ENCODE results near the gene ACP3.

Gene ACP3

GRCh38 chr3:132342610-132343009 is 25.4 kb downstream of the ACP3 start:
- Histone ChIP-seq H3K27ac (no peak overlapping the region), H3K79me2 (ENCODE audit: insufficient read depth, low read depth) (no peaks in the 10 kb centered on the region), H3K4me3 (IDR thresholded peaks at IDR 0.05; ENCODE audit: insufficient read depth, low read depth, low read length) (no peak overlapping the region), H3K4me1 (ENCODE audit: low read depth, poor library complexity, severe bottlenecking) (no peaks in the 10 kb centered on the region), H3K27me3 (ENCODE audit: insufficient read depth, low read depth) (no peaks in the 10 kb centered on the region), H3K36me3 (ENCODE audit: insufficient read depth) (no peaks in the 10 kb centered on the region), H2AFZ (ENCODE audit: low read depth) (peak overlapping the region; percentile 32; the same call in 1 of the 2 replicates), H3K4me2 (peak overlapping the region; percentile 30; the same call in 1 of the 2 replicates), H3K9ac (no peak overlapping the region), H4K20me1 (ENCODE audit: insufficient read depth) (no peaks in the 10 kb centered on the region)
- no peak for TF ChIP-seq CTCF (conservative IDR thresholded peaks at IDR 0.05; ENCODE audit: low read depth, low read length)

- peak; percentile 86 for TF ChIP-seq CTCF (conservative IDR thresholded peaks at IDR 0.05; ENCODE audit: low read depth, low read length)
Measured at GRCh38 chr3:132343018-132343612, 25.9 kb downstream of the ACP3 start.

GRCh38 chr3:132344666-132345280 is 27.6 kb downstream of the ACP3 start:
- Histone ChIP-seq H3K4me3 (IDR thresholded peaks at IDR 0.05; ENCODE audit: insufficient read depth, low read depth, low read length) (no peak overlapping the region), H3K27ac (no peak overlapping the region), H3K4me2 (no peak overlapping the region), H3K36me3 (ENCODE audit: insufficient read depth) (no peaks in the 10 kb centered on the region), H3K79me2 (ENCODE audit: insufficient read depth, low read depth) (no peaks in the 10 kb centered on the region), H3K9ac (no peak overlapping the region), H2AFZ (ENCODE audit: low read depth) (no peak overlapping the region), H4K20me1 (ENCODE audit: insufficient read depth) (no peaks in the 10 kb centered on the region), H3K27me3 (ENCODE audit: insufficient read depth, low read depth) (no peaks in the 10 kb centered on the region), H3K4me1 (ENCODE audit: low read depth, poor library complexity, severe bottlenecking) (no peaks in the 10 kb centered on the region)
- no peak for TF ChIP-seq CTCF (conservative IDR thresholded peaks at IDR 0.05; ENCODE audit: low read depth, low read length)

More at GRCh38 chr3:132343018-132343612, 25.9 kb downstream of the ACP3 start:
- Histone ChIP-seq H3K36me3 (ENCODE audit: insufficient read depth) (no peaks in the 10 kb centered on the region), H3K79me2 (ENCODE audit: insufficient read depth, low read depth) (no peaks in the 10 kb centered on the region), H2AFZ (ENCODE audit: low read depth) (peak overlapping the region; percentile 32; the same call in 1 of the 2 replicates), H3K4me3 (IDR thresholded peaks at IDR 0.05; ENCODE audit: insufficient read depth, low read depth, low read length) (no peak overlapping the region), H3K9ac (no peak overlapping the region), H3K27ac (no peak overlapping the region), H3K4me2 (peak overlapping the region; percentile 30; the same call in 1 of the 2 replicates), H4K20me1 (ENCODE audit: insufficient read depth) (no peaks in the 10 kb centered on the region), H3K27me3 (ENCODE audit: insufficient read depth, low read depth) (no peaks in the 10 kb centered on the region), H3K4me1 (ENCODE audit: low read depth, poor library complexity, severe bottlenecking) (no peaks in the 10 kb centered on the region)

GRCh38 chr3:132346841-132347736 is 29.9 kb downstream of the ACP3 start:
- Histone ChIP-seq H3K27me3 (ENCODE audit: insufficient read depth, low read depth) (no peaks in the 10 kb centered on the region), H3K4me3 (IDR thresholded peaks at IDR 0.05; ENCODE audit: insufficient read depth, low read depth, low read length) (no peak overlapping the region), H3K4me2 (no peak overlapping the region), H4K20me1 (ENCODE audit: insufficient read depth) (no peaks in the 10 kb centered on the region), H3K9ac (no peak overlapping the region), H2AFZ (ENCODE audit: low read depth) (no peak overlapping the region), H3K79me2 (ENCODE audit: insufficient read depth, low read depth) (no peaks in the 10 kb centered on the region), H3K27ac (no peak overlapping the region), H3K36me3 (ENCODE audit: insufficient read depth) (no peaks in the 10 kb centered on the region), H3K4me1 (ENCODE audit: low read depth, poor library complexity, severe bottlenecking) (no peaks in the 10 kb centered on the region)
- TF ChIP-seq CTCF (conservative IDR thresholded peaks at IDR 0.05; ENCODE audit: low read depth, low read length), result no peak
